HG02759 (cell line): ENCODE results near the gene FAM131C.

Experiments used
- ATAC-seq: cut with Tn5 transposase; IDR thresholded peaks from one replicate; pipeline ENCODE4 v1.9.1; 2021; ENCODE audit warnings: mild to moderate bottlenecking, moderate library complexity; ENCODE audit not compliant: unreplicated experiment

Gene FAM131C

DNA sequence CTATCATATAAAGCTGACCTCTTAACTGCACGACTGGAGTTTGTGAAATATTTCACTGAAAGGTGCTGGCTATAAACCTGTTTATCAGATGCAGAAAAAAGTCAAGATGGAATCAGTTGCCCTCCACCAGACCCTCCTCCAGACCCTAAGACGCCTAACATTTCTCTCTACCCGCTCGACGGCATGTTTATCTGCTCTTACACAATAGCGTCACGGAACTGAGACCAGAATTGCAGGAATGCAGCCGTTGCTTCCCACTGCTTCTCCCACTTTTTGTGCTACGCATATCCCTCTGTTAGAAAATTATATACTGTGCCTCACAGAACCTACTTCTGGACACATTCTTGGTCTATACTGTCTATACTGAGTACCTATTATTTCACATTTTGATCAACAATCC is 28.2 kb upstream of the FAM131C start:
- no peak for ATAC-seq

DNA sequence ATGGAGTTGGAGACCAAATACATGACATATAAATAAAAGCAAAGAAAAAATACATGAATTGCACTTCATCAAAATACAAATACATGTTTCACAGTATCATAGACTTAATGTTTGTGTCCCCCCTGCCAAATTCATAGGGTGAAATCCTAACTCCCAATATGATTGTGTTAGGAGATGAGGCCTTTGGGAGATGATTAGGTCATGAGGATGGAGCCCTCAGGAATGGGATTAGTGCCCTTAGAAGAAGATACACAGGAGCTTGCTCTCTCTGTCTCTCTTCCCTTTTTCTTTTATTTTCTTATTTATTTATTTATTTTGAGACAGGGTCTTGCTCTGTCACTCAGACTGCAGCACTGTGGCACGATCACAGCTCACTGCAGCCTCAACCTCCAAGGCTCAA is 26.0 kb upstream of the FAM131C start:
- no peak for ATAC-seq

DNA sequence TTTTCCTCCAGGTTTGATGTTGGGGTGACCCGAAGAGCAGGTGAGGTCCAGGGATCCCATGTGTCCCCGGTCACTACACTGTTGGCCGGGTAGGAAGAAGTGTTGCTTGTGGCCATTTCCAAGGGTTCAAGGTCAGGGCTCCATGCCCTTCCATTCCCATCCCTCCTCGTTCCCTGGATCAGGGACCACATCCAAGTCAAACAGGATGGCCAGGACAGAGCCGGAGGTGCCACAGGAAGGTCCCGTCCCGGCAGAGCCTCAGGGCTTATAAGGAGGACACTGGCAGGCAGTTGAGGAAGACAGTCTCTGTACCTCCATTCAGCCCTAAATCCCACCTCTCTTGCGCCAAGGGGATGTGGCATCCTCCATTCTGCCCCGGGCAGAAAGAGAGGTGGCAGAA is 22.0 kb upstream of the FAM131C start:
- ATAC-seq: no peak

DNA sequence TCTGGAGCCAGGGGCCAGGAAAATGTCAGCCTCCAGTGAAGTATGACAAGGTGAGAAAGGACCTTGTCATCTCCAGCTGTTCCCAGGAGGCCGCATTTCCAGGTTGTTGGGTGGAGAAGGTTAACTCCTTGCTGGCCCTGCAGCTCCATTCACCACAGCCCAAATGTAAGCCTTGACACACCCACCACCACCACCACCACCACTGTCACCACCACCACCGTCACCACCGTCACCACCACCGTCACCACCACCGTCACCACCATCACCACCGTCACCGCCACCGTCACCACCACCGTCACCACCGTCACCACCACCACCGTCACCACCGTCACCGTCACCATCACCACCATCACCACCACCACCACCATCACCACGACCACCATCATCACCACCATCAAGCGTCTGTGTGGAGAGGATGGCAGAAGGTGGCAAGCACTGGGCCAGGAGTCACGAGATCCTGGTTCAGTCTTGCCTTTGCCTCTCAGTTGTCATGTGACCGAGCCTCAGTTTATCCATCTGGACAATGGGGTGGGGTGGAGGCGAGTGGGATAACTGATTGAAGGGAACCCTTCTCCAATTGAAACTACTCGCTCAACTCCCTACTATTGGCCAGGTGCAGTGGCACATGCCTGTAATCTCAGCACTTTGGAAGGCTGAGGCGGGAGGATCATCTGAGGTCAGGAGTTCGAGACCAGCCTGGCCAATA is 21.2 kb upstream of the FAM131C start:
- ATAC-seq: no peak

GRCh38 chr1:16093611-16094010 is 20.2 kb upstream of the FAM131C start:
- ATAC-seq: no peak

DNA sequence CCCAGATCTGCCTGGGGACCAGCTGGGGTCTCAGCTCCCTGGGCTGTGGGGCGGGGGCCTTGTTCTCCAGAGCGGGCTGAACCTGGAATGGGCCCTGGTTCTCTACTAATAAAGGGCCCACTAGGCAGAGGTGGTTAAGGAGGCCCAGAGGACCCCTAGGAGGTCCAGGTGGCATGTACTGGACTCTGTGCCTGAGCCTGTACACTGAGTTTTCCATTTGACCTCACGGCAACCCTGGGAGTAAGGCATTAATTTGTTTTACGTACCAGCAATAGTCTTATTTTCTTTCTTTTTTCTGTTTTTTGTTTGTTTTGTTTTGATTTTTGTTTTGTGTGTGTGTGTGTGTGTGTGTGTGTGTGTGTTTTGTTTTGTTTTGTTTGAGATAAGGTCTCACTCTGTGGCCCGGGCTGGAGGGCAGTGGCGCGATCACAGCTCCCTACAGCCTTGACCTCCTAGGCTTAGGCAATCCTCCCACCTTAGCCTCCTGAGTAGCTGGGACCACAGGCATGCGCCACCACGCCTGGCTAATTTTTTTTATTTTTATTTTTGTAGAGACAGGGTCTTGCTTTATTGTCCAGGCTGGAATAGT is 19.6 kb upstream of the FAM131C start:
- no peak for ATAC-seq

- ATAC-seq: no peak
Observed at GRCh38 chr1:16092097-16092922, 18.9 kb upstream of the FAM131C start.

DNA sequence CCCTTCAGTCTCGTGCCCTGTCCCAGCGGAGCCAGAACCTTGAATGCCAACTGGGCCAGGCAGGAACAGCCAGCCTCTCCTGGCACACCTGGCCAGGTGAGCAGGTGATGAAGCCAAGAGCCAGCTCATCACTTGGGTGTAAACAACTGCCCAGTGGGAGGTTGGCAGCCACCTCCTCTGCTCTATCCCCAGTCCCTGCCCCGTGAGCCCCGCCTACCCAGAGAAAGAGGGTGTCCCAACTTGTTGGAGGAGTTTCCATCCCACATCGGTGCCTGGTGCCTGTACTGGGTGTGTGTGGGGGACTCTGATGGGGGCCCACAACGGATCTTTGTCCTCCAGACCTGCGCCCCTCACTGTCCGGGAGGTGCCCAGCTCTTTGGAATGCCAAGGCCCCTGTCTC is 17.8 kb upstream of the FAM131C start:
- ATAC-seq: no peak

DNA sequence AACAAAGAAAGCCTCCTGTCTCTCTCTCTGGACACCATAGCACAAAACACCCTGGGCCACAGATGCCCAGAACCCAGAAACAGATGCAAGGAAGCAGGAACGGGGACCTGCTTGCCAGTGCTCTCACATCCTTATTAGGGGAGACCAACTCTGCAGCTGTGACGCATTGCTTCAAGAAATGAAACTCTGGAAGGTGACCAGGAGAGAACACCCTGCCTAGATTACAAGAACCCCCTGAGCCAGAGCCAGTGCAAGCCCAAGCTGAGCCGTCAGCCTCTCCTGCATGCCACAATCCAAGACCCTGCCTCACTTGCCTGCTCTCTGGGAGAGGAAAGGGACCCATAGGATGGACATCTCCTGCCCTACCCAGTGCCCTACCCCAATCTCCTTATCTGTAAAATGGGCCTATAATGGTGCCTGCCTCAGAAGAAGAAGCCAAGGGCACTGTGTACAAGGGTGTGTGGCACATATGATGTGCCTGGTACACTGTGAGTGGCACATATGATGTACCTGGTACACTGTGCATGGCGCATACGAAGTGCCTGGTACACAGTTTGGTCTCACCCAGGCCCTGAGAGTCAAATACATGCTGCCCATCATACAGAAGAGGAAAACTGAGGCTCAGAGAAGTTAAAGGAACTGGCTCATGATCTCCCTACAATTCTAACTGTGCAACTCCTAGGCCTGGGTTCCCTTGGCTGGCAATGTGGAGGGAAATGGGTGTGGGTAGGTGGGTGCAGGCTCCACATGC is 16.8 kb upstream of the FAM131C start:
- ATAC-seq: no peak

GRCh38 chr1:16088996-16089395 is 15.5 kb upstream of the FAM131C start:
- ATAC-seq: no peak

DNA sequence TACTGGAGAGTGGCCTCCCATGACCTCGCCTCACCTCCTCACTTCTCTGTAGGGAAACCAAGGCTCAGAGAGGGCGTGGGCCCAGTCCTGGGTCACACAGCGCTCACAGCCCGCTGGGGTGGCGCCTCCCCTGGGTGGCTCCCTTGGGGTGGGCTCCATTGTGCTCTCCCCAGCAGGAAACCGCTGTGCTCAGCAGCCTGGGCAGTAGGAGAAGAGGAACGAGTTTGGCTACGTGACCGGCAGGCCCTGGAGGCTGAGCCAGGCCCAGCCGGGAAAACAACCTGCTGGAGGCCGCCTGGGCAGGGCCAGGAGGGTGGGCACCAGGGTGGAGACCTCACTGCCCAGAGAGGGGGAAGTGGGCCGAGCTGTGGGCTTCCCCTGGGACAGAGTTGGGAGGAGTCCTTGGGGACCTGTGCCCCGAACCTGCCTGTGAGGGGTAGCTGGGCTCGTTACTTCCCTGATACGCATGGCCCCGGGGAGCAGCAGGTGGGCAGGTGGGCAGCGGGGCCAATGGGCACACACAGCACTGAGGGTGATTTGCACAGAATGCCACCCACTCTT is 15.0 kb upstream of the FAM131C start:
- no peak for ATAC-seq

DNA sequence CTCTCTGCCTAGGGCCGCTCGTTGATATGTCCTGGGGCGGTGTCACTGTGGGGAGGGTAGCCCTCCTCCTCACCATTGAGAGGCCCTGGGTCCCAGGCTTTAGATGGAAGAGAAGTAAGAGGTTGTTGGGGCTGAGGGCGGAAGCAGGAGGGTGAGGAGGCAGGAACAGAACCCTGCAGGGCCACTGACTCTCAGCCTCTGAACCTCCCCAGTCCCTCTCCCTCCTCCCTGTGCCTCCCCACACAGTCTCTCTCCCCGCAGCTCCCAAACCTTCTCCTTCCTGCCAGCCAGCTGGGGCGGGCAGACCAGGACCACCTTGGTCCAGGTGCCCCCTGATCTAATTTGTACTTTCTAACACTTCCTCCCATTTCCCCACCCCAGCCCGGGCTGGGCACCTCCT is 14.3 kb upstream of the FAM131C start:
- ATAC-seq: no peak

DNA sequence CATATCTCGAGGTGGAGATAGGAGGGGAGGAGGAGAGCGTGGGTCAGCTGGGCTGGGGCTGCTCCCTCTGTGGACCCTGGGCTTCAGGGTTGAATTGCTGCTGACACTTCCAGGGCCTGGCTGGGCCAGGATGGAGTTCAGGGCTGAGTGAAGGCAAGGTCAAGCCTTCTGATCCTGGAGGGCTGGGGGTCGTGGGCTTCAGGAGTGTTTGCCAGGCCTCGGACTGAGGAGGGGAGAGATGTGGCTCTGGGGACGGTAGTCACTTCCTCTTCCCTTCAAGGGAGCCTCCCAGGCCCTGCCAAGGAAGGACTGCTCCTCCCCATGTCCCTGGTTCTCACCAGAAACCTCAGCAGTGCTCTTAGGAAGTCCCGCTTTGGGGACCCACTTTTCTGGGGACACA is 12.1 kb upstream of the FAM131C start:
- no peak for ATAC-seq

DNA sequence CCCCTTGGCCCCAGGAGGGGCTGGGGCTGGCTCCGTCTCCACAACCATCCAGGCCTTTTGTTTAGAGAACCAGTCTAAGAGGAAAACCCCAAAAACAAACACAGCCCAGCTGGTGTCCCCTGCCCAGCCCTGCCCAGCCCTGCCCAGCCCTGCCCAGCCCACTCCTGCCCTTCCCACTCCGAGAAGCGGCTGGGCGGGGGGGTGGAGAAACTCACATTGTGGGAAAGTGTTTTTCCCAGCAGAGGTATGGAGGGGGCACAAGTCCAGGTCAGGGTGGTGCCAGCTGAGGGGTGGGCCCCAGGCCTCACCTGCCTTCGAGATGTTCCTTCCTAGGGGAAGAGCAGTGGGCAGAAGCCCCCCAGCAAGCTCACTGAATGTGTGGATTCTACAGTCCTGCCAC is 10.0 kb upstream of the FAM131C start:
- ATAC-seq: no peak

- no peak for ATAC-seq
Observed at GRCh38 chr1:16082283-16083038, 9.0 kb upstream of the FAM131C start.

DNA sequence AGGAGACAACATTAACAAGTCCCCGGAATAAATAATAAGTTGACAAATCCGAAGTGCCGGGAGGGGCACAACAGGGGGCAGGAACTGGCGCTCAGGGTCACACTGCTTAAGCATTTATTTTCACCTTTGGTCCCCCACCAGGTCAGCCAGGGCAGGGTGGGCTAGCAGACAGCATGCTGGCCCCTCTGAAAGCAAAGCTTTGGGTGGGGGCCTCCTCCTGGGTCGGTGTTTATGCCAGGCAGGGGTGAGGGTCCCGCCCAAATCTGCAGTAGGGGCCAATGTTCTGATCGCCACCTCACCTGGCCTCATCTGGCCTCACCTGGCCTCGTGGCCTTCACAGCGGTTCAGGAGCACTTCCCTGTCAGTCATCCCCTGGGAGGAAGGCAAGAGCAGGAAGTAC is 8.2 kb upstream of the FAM131C start:
- ATAC-seq: no peak

GRCh38 chr1:16080422-16081150 is 7.1 kb upstream of the FAM131C start:
- ATAC-seq: no peak

DNA sequence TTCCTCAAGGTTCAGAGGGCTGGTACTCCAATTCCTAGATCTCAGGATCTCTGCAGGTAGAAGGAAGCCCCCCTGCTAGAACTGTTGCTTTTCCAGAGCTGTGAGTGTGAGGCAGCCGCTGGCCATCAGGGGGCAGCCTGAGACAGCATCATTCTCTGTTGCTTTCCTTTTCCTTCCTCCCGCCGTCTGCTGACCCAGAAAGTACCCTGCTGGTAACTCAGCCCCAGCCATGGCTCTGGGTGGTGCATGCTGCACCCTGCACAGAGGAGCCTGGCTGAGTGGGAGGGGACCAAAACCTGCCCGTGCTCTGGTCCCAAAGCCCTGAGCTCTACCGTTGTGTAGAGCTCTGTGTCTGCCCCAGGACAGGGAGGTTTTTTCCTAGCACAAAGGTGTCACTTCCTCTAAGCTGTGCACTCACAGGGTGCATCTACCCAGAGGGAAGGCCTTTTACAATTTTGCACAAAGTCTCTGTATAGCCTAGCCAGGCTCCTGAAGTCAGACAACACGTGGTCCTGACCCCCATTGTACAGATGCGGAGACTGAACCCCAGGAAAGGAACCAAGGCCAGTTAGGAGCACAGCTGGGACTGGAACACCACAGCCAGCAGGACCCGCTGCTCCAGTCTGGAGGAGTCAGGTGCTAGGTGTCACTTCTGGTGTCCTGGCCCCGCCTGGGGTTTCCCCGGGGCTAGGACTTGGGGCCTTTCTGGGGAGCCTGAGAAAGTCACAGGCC is 5.6 kb upstream of the FAM131C start:
- ATAC-seq: no peak
